ENCODE data around the gene PLPP7.
A peak's percentile ranks its signal among the peaks of the same experiment; 100 is the strongest.
"Not testable (repeated sequence)": the region's sequence is repeated elsewhere in the genome, so short reads cannot be mapped to it uniquely, and the experiment has no call there.

Gene PLPP7

GRCh38 chr9:131347376-131348020, 58.0 kb downstream of the PLPP7 start:
- TF ChIP-seq CTCF (IDR thresholded peaks at IDR 0.05; ENCODE audit: low read depth, low read length), result no peak
- H3K4me3 ChIP-seq (ENCODE audit: low read depth, low read length), result no peak overlapping the region

- no peak for TF ChIP-seq CTCF (IDR thresholded peaks at IDR 0.05; ENCODE audit: low read depth, low read length)
- no peak overlapping the region for H3K4me3 ChIP-seq (ENCODE audit: low read depth, low read length)
Measured at GRCh38 chr9:131348631-131349521, 59.4 kb downstream of the PLPP7 start.

DNA sequence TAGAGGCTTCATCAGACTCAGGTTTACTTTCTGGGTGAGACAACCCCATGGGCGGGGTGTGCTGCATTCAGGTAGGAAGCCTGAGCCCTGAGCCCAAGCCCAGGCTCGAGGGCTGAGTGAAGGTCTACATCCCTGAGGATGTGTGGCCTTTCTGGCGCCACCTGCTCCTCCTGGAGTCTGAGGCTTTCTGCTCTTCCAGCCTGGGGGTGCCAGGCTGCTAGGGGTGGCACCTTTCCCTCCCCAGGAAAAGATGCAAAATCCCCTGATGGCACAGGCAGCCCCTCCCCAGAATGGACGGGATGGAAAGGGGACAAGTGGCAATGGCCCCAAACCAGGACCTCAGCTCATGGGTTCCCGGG, 60.0 kb downstream of the PLPP7 start:
- H3K4me3 ChIP-seq (ENCODE audit: low read depth, low read length), result no peak overlapping the region
- TF ChIP-seq CTCF (IDR thresholded peaks at IDR 0.05; ENCODE audit: low read depth, low read length), result no peak

DNA sequence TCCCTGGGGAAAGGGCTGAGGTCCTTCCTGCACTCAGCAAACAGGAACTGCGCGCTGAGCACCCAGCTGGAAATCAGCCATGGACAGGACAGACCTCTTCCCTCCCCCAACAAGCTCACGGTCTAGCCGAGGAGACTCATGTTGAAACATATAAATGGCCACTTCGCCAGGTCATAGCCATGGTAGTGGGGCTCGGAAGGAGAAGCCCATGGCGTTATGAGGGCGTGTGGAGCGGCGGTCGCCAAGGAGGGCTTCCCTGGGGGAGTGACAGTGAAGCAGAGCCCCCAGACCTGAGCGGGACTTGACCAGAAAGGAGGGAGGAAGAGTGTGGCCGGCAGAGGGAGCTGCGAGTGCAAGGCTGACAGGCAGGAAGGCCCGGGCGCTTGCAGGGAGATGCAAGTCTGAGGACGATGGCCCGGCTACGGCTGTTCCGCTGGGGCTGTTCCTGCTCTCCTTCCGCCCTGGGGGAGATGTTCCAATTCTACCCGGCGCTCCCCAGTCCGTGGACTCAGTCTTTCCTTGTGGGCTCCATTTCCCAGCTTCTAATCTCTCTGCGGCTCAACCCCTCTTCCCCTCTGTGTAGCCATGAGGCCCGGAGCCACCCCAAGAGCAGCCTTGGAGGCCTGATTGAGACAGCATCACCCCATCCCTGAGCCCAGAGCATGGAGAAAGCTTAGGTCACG, 60.5 kb downstream of the PLPP7 start:
- peak overlapping the region; percentile 35; the same call in 1 of the 2 replicates for H3K4me3 ChIP-seq (ENCODE audit: low read depth, low read length)
- peak; percentile 68 for TF ChIP-seq CTCF (IDR thresholded peaks at IDR 0.05; ENCODE audit: low read depth, low read length)

DNA sequence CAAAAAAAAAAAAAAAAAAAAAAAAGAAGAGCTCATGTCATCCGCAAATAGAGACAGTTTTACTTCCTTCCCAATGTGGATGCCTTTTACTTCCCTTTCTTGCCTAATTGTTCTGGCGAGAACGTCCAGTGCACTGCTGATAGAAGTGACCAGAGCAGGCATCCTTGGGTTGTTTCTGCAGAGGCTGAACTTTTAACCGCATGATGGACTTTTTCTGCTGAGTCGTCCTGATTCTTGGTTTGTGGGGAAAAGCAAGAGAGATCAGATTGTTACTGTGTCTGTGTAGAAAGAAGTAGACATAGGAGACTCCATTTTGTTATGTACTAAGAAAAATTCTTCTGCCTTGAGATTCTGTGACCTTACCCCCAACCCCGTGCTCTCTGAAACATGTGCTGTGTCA, 67.0 kb downstream of the PLPP7 start:
- H3K4me3 ChIP-seq (ENCODE audit: low read depth, low read length), result not testable (repeated sequence)

GRCh38 chr9:131358556-131358955, 69.0 kb downstream of the PLPP7 start:
- no peak overlapping the region for H3K4me3 ChIP-seq (ENCODE audit: low read depth, low read length)

More at GRCh38 chr9:131358556-131358955, 69.0 kb downstream of the PLPP7 start:
- TF ChIP-seq CTCF (IDR thresholded peaks at IDR 0.05; ENCODE audit: low read depth, low read length), result no peak
